Left ventricle myocardium inferior (tissue), 1 donor: Measurements from ENCODE around the gene SHFL. TPM values are rescaled to one million over a fixed set of nuclear protein-coding genes. Genes with fewer than 3 reads are reported as not detected.

Source experiments
- DNase-seq: peaks from one replicate; pipeline ENCODE4 v3.0.0-alpha.2; 2020
- H3K27ac ChIP-seq: fragments of 200-600 bp; replicated peaks from 2 replicates; pipeline ENCODE4 v1.8.0; 2021
- H3K27me3 ChIP-seq: fragments of 200-600 bp; 2 replicates; pipeline ENCODE4 v1.8.0; 2021; ENCODE audit warnings: low read depth
- H3K36me3 ChIP-seq: fragments of 200-600 bp; 2 replicates; pipeline ENCODE4 v1.8.0; 2021
- H3K4me1 ChIP-seq: fragments of 200-600 bp; 2 replicates; pipeline ENCODE4 v1.8.0; 2021
- H3K4me3 ChIP-seq: fragments of 200-600 bp; 2 replicates; pipeline ENCODE4 v1.8.0; 2021; ENCODE audit warnings: mild to moderate bottlenecking, moderate library complexity
- H3K9me3 ChIP-seq: fragments of 200-600 bp; replicated peaks from 2 replicates; pipeline ENCODE4 v1.8.0; 2021
- intact Hi-C: fragments of 100-400 bp; cut with micrococcal nuclease; formaldehyde crosslinking; loops from one replicate; pipeline ENCODE4 v1.11.0; 2022
- total RNA-seq: library from RNA; stranded (reverse); fragmentation: NEBNext Ultra II Directional; extraction: Animal tissue kit (Norgen Biotek cat#: 25700); gene quantifications from one replicate; pipeline ENCODE4 v1.2.1, GENCODE V29; 2021
- TF ChIP-seq, protein P1 (sequence below): fragments of 200-600 bp; IDR thresholded peaks from 2 replicates; pipeline ENCODE4 v1.8.0; 2021; ENCODE audit warnings: antibody characterized with exemption, mild to moderate bottlenecking, borderline replicate concordance
- donor health status: DM: no; HTN: yes; CAD: no; lungs with severe emphysema.

SHFL gene
- total RNA-seq, 1 donor from 2014 or later, result 9.1 TPM

DNA sequence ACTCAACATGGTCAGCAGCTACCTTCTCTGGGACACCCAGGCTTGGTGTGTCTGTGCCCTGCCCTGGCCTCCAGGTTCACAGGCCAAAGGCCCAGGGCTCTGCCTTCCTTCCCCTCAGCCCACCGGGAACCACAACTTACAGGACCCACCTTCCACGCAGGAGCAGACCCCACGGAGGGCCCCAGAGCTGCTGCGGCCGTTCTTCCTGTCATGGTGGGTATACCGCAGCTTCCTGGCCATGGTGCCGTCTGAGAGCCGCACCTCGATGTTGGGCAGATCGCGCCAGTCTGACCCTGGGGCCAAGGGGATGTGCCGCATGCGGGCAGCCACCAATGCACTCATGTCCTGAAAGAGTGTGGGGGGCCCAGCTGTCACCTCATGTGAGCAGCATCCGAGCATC, 50.8 kb downstream of the SHFL start:
- Histone ChIP-seq H3K9me3 (no peaks in the 10 kb centered on the region), H3K36me3 (peaks cover 99% of the 10 kb centered on the region), H3K27ac (no peak overlapping the region), H3K4me1 (no peaks in the 10 kb centered on the region), H3K4me3 (no peak overlapping the region), H3K27me3 (no peaks in the 10 kb centered on the region)
- intact Hi-C loops, result no loop called here
- DNase-seq, result no peak
- TF ChIP-seq, protein P1, sequence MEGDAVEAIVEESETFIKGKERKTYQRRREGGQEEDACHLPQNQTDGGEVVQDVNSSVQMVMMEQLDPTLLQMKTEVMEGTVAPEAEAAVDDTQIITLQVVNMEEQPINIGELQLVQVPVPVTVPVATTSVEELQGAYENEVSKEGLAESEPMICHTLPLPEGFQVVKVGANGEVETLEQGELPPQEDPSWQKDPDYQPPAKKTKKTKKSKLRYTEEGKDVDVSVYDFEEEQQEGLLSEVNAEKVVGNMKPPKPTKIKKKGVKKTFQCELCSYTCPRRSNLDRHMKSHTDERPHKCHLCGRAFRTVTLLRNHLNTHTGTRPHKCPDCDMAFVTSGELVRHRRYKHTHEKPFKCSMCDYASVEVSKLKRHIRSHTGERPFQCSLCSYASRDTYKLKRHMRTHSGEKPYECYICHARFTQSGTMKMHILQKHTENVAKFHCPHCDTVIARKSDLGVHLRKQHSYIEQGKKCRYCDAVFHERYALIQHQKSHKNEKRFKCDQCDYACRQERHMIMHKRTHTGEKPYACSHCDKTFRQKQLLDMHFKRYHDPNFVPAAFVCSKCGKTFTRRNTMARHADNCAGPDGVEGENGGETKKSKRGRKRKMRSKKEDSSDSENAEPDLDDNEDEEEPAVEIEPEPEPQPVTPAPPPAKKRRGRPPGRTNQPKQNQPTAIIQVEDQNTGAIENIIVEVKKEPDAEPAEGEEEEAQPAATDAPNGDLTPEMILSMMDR, result no peak

DNA sequence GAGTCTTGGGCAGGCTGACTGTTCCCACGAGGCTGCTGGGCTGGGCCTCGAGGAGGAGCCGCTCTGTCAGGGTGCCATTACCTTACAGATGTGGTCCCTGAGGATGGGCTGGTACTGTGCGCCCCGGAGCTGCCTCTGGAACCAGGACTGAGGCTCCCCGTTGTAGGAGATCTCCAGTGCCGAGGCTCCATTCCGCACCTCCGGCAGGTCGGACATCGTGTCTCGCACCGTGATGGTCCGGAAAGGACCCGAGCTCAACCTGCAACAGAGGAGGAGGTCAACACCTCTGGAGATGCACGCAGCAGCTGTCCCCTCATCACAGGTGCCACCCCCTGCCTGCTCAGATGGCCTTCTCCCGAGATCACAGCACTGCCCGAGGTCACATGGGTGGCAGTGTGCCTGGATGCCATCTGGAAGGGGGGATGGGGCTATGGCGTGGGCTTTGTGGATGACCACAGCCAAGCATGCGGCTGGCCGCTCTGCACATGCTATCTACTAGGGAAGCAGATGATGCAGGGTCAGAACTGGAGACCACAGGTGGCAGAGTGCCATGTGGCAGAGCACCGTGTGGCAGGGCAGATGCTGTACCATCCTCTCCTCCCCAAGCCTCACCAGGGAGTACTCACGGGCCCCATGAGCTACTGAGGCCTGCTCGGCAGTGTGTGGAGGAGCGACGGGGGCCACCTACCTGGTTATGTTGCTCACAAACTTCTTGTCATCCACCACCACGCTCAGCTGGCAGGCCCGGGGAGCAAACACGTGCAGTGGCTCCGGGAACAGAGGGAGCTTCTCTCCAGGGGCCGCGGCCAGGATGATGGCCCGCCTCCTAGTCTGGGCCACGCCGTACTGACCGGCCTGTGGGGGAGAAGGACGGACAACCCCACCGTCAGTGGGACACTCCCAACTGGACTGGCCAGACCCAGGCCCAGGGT, 51.9 kb downstream of the SHFL start:
- H3K4me3 ChIP-seq, result no peak overlapping the region
- no peaks in the 10 kb centered on the region for H3K4me1 ChIP-seq
- intact Hi-C loops, result no loop called here
- H3K27me3 ChIP-seq, result no peaks in the 10 kb centered on the region
- no peak overlapping the region for H3K27ac ChIP-seq
- H3K9me3 ChIP-seq, result no peaks in the 10 kb centered on the region
- DNase-seq, result no peak
- peaks cover 99% of the 10 kb centered on the region for H3K36me3 ChIP-seq
- TF ChIP-seq, protein P1, result no peak

DNA sequence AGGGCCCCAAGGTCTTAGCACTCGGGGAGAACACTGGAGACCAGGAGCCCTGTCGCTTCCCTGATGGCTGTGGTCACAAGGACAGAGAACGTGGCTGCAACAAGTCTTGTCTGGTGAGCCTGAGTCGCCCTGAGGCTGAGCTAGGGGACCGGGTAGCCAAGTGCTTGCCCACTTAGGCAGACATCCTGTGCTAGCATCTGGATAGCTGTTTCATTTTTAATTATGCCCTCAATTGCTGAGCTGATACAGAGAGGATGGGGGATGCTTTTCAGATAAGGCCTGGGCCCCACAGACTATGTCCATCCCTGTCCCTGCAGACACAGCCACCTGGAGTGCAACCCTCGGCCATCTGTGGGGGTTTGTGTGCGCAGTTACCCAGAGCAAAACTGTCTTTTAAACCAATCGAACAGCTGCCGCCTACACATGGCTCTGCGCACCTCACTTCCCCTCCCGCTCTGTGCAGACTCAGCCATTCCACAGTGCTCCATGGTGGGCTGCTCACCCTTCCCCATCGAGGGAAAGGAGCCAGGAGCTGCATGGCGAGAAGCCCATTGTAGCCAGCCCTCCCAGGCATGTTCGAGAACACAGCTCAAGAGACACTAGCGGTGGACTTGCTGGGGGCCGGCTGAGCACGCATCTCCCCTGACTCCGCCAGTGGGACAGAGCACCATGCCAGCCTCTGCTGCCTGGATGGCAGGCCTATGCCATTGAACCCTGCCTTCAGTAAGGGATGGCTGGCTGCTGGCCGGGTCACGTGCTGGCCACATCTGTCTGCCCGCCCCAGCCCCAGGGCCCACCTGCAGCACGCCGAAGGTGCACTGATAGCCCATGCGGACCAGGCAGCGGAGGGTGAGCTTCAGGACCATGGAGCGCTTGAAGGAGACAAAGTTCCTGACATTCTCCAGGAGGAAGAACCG, 53.0 kb downstream of the SHFL start:
- TF ChIP-seq, protein P1, result no peak
- intact Hi-C loops, result no loop called here
- no peak for DNase-seq

DNA sequence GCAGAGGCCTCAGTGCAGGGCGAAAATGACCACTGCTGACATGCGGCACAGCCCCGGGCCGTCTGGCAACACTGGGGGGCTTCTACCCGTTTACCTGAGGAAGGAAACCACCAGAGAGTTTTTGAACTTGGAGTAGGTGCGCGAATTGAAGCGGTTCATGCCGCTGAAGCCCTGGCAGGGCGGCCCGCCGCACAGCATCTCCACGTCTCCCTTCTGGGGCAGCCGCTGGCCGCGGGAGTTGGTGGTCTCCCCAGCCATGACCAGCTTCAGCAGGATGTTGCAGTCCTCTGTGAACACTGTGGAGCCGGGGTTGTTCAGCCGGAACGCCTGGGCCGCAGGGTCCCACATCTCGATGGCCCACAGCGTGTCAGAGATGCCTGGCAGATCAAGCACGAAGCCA, 53.8 kb downstream of the SHFL start:
- Histone ChIP-seq H3K9me3 (no peaks in the 10 kb centered on the region), H3K4me3 (no peak overlapping the region), H3K27me3 (no peaks in the 10 kb centered on the region), H3K27ac (no peak overlapping the region), H3K4me1 (no peaks in the 10 kb centered on the region), H3K36me3 (peaks cover 98% of the 10 kb centered on the region)
- intact Hi-C loops, result no loop called here
- TF ChIP-seq, protein P1, result no peak
- DNase-seq, result no peak

More for the DNA sequence above, 53.0 kb downstream of the SHFL start:
- Histone ChIP-seq H3K27ac (no peak overlapping the region), H3K9me3 (no peaks in the 10 kb centered on the region), H3K4me1 (no peaks in the 10 kb centered on the region), H3K27me3 (no peaks in the 10 kb centered on the region), H3K4me3 (no peak overlapping the region), H3K36me3 (peaks cover 99% of the 10 kb centered on the region)

DNA sequence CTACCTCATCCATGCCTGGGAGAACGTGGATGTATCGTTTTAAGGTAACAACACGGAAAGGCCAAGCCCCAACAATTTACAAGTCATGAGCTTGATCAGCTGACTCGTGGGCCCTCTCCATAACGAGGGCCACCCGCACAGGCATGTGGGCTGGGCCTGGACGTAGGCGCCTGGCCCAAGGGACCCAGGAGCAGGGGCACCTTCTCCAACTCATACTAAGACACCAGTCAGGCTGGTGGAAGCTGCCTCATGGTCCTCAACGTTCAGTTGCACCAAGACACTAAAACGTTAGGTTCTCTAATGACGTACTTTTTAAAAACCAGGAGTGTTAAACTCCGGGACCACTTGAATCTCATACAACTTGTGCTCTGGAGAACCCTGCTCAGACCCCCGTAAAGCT, 55.4 kb downstream of the SHFL start:
- Histone ChIP-seq H3K9me3 (no peaks in the 10 kb centered on the region), H3K4me3 (no peak overlapping the region), H3K36me3 (peaks cover 98% of the 10 kb centered on the region), H3K27ac (no peak overlapping the region), H3K4me1 (no peaks in the 10 kb centered on the region), H3K27me3 (no peaks in the 10 kb centered on the region)
- intact Hi-C loops, result no loop called here
- TF ChIP-seq, protein P1, result no peak
- no peak for DNase-seq
